Esophagus muscularis mucosa (tissue), 4 donors: ENCODE measurements around the gene ZXDC. TPM values are rescaled to one million over a fixed set of nuclear protein-coding genes. Genes with fewer than 3 reads are reported as not detected.

Source experiments
- DNase-seq: peaks from one replicate; pipeline ENCODE4 v3.0.0-alpha.2; 2017; ENCODE audit errors: extremely low spot score
- H3K27ac ChIP-seq, 4 donors: fragments of 200-600 bp; sonication (generic); replicated peaks in 1 of 4; 1 replicate in 3 of 4; 2 replicates in 1 of 4; pipeline ENCODE4 v1.5.1; 2016 to 2019; ENCODE audit warnings: mild to moderate bottlenecking in 1 of 4
- H3K27me3 ChIP-seq, 4 donors: fragments of 200-600 bp; sonication (generic); one replicate each; pipeline versions ENCODE4 v1.5.1 to v1.6.0; 2016 to 2019
- H3K36me3 ChIP-seq, 4 donors: fragments of 200-600 bp; sonication (generic); one replicate each; pipeline ENCODE4 v1.5.1; 2016 to 2019
- H3K4me1 ChIP-seq, 4 donors: fragments of 200-600 bp; sonication (generic); one replicate each; pipeline ENCODE4 v1.5.1; 2016 to 2019
- H3K4me3 ChIP-seq, 4 donors: fragments of 200-600 bp; sonication (generic); 1 replicate in 2 of 4; 2 replicates in 2 of 4; pipeline ENCODE4 v1.5.1; 2016 to 2019; ENCODE audit warnings: mild to moderate bottlenecking in 4 of 4, moderate library complexity in 1 of 4
- H3K9me3 ChIP-seq, 4 donors: fragments of 200-600 bp; sonication (generic); 1 replicate in 3 of 4; 2 replicates in 1 of 4; pipeline ENCODE4 v1.5.1; 2016 to 2019
- CTCF ChIP-seq, 3 experiments: fragments of 200-600 bp in 2 of 3; fragments of 450-650 bp in 1 of 3; sonication (generic) in 2 of 3; IDR thresholded peaks; one replicate each; pipeline ENCODE4 v1.5.1; 2017 to 2019; ENCODE audit warnings: antibody characterized with exemption in 3 of 3, mild to moderate bottlenecking in 2 of 3, moderate library complexity in 1 of 3
- EP300 ChIP-seq: sonication (generic); formaldehyde crosslinking; IDR thresholded peaks from one replicate; pipeline ENCODE4 v1.6.1; 2017; ENCODE audit warnings: antibody characterized with exemption
- POLR2A ChIP-seq: fragments of 450-650 bp; IDR thresholded peaks from one replicate; pipeline ENCODE4 v1.6.1; 2017; ENCODE audit warnings: antibody characterized with exemption, moderate library complexity, mild to moderate bottlenecking, low read depth
- POLR2AphosphoS5 ChIP-seq, 2 donors: sonication (generic); formaldehyde crosslinking; IDR thresholded peaks; one replicate each; pipeline ENCODE4 v1.6.1; 2017; ENCODE audit warnings: antibody characterized with exemption in 2 of 2
- WGBS: methylation state at CpG from one replicate; pipeline ENCODE4 v1.1.5; 2018; 5-methylcytosine and 5-hydroxymethylcytosine counted together
- intact Hi-C: fragments of 100-400 bp; cut with DNase I; formaldehyde crosslinking; loops from one replicate; pipeline ENCODE4 v1.15.1; 2023
- total RNA-seq, 4 donors: library from RNA; depleted of rRNA; stranded (reverse); fragments of >200 nt; gene quantifications; one replicate each; pipeline versions ENCODE4 v1.1.0 to v1.2.1, GENCODE V29; 2016

ZXDC gene
- total RNA-seq, 4 donors from 2014 or later: 25.8 to 41.2 (median 38.6) TPM

- intact Hi-C loops: no loop called here
- 79% methylated on average over 7 of the region's 7 CpGs for WGBS
These were observed 35.6 kb upstream of the ZXDC start for GRCh38 chr3:126511291-126511690.

GRCh38 chr3:126510308-126510910, 34.7 kb upstream of the ZXDC start:
- no peak for TF ChIP-seq EP300
- TF ChIP-seq POLR2AphosphoS5 (IDR thresholded peaks at IDR 0.05): no peak
- no peak for TF ChIP-seq CTCF (IDR thresholded peaks at IDR 0.05)
- no peak for TF ChIP-seq POLR2A
- Histone ChIP-seq H3K4me1 (no peaks in the 10 kb centered on the region), H3K27ac (no peak overlapping the region), H3K4me3 (no peak overlapping the region), H3K9me3 (no peaks in the 10 kb centered on the region), H3K36me3 (no peaks in the 10 kb centered on the region), H3K27me3 (peaks cover 0 to 15% (median 0%) of the 10 kb centered on the region in 4 donors)
- WGBS: 68% methylated on average over 16 of the region's 22 CpGs
- no peak for DNase-seq
- intact Hi-C loops: no loop called here

More at GRCh38 chr3:126511291-126511690, 35.6 kb upstream of the ZXDC start:
- Histone ChIP-seq H3K4me1 (no peaks in the 10 kb centered on the region), H3K9me3 (no peaks in the 10 kb centered on the region), H3K27ac (no peak overlapping the region), H3K27me3 (peaks cover 0 to 8% (median 0%) of the 10 kb centered on the region in 4 donors), H3K36me3 (no peaks in the 10 kb centered on the region), H3K4me3 (no peak overlapping the region)
- no peak for TF ChIP-seq POLR2AphosphoS5 (IDR thresholded peaks at IDR 0.05)
- TF ChIP-seq EP300: no peak
- TF ChIP-seq POLR2A: no peak
- TF ChIP-seq CTCF (IDR thresholded peaks at IDR 0.05): no peak
- DNase-seq: no peak

GRCh38 chr3:126509597-126510307, 34.1 kb upstream of the ZXDC start:
- WGBS: 64% methylated on average over 9 of the region's 18 CpGs
- no peaks in the 10 kb centered on the region for H3K4me1 ChIP-seq
- DNase-seq: no peak
- H3K4me3 ChIP-seq: no peak overlapping the region
- intact Hi-C loops: no loop called here
- no peaks in the 10 kb centered on the region for H3K9me3 ChIP-seq
- TF ChIP-seq POLR2AphosphoS5 (IDR thresholded peaks at IDR 0.05) (no peak), CTCF (IDR thresholded peaks at IDR 0.05) (no peak), POLR2A (no peak)
- H3K36me3 ChIP-seq: no peaks in the 10 kb centered on the region
- H3K27ac ChIP-seq: no peak overlapping the region
- H3K27me3 ChIP-seq: peaks cover 0 to 21% (median 0%) of the 10 kb centered on the region in 4 donors

GRCh38 chr3:126508564-126508964, 32.9 kb upstream of the ZXDC start:
- WGBS: 83% methylated on average over 3 of the region's 4 CpGs
- DNase-seq: no peak

GRCh38 chr3:126507886-126508285, 32.2 kb upstream of the ZXDC start:
- H3K4me3 ChIP-seq: no peak overlapping the region
- WGBS: 90% methylated on average over 9 of the region's 9 CpGs
- no peak overlapping the region for H3K27ac ChIP-seq
- no peaks in the 10 kb centered on the region for H3K4me1 ChIP-seq
- TF ChIP-seq POLR2A (no peak), EP300 (no peak), CTCF (IDR thresholded peaks at IDR 0.05) (no peak), POLR2AphosphoS5 (IDR thresholded peaks at IDR 0.05) (no peak)
- no peaks in the 10 kb centered on the region for H3K9me3 ChIP-seq
- intact Hi-C loops: no loop called here
- H3K27me3 ChIP-seq: peaks cover 0 to 37% (median 0%) of the 10 kb centered on the region in 4 donors
- DNase-seq: no peak
- H3K36me3 ChIP-seq: no peaks in the 10 kb centered on the region

More at GRCh38 chr3:126508564-126508964, 32.9 kb upstream of the ZXDC start:
- no peaks in the 10 kb centered on the region for H3K36me3 ChIP-seq
- TF ChIP-seq POLR2A (no peak), EP300 (no peak)
- peaks cover 0 to 33% (median 0%) of the 10 kb centered on the region in 4 donors for H3K27me3 ChIP-seq
- H3K9me3 ChIP-seq: no peaks in the 10 kb centered on the region
- H3K4me1 ChIP-seq: no peaks in the 10 kb centered on the region
- no peak overlapping the region for H3K27ac ChIP-seq
- intact Hi-C loops: no loop called here
- no peak overlapping the region for H3K4me3 ChIP-seq
